SK-N-SH (cell line): Measurements from ENCODE around the gene CHRM4. TPM values are rescaled to one million over a fixed set of nuclear protein-coding genes. Genes with fewer than 3 reads are reported as not detected.
A peak's percentile ranks its signal among the peaks of the same experiment; 100 is the strongest.

Source experiments
- CTCF ChIA-PET: fragments of 300-600, 350-600 bp; formaldehyde crosslinking; extraction: SDS; loops from one replicate; lab custom pipeline; 2021; lab: Yijun Ruan, JAX
- POLR2A ChIA-PET: fragments of 350-600 bp; sonication (Branson Sonifier 250); formaldehyde crosslinking; extraction: SDS; loops from one replicate; lab custom pipeline; 2020; ENCODE audit warnings: antibody characterized with exemption, inconsistent platforms; lab: Yijun Ruan, JAX
- DNase-seq: peaks from one replicate; pipeline ENCODE4 v3.0.0; 2012
- H2AFZ ChIP-seq: fragments of 200-600 bp; sonication (generic); 2 replicates; pipeline ENCODE4 v1.8.1; 2016; ENCODE audit warnings: antibody characterized with exemption, mild to moderate bottlenecking, low read depth
- H3F3A ChIP-seq: fragments of 200-600 bp; sonication (generic); replicated peaks from 2 replicates; pipeline ENCODE3; 2016; ENCODE audit warnings: antibody characterized with exemption, mild to moderate bottlenecking; ENCODE audit not compliant: insufficient read depth
- H3K27ac ChIP-seq, 2 experiments: fragments of 200-500 bp in 1 of 2; fragments of 200-600 bp in 1 of 2; sonication (Bioruptor generic) in 1 of 2; sonication (generic), shearing (Covaris generic) in 1 of 2; 2 replicates each; pipeline versions ENCODE4 v1.5.1 to v1.6.1; 2014 to 2016; ENCODE audit warnings: low read depth in 2 of 2, inconsistent platforms in 1 of 2, low read length in 1 of 2, mild to moderate bottlenecking in 1 of 2, mixed read lengths in 1 of 2
- H3K27me3 ChIP-seq: fragments of 200-600 bp; sonication (generic), shearing (Covaris generic); 2 replicates; pipeline ENCODE4 v1.6.1; 2016; ENCODE audit warnings: mixed run types; ENCODE audit not compliant: insufficient read depth
- H3K36me3 ChIP-seq, 2 experiments: fragments of 200-500 bp in 1 of 2; fragments of 200-600 bp in 1 of 2; sonication (Bioruptor generic) in 1 of 2; sonication (generic) in 1 of 2; replicated peaks in 1 of 2; 2 replicates each; pipeline versions ENCODE3 to v1.5.1; 2014 to 2016; ENCODE audit warnings: low read length in 1 of 2, mild to moderate bottlenecking in 1 of 2; ENCODE audit not compliant: insufficient read depth in 2 of 2, control insufficient read depth in 1 of 2
- H3K4me1 ChIP-seq, 2 experiments: fragments of 200-500 bp in 1 of 2; fragments of 200-600 bp in 1 of 2; sonication (Bioruptor generic) in 1 of 2; sonication (generic), shearing (Covaris generic) in 1 of 2; 2 replicates each; pipeline versions ENCODE4 v1.5.1 to v1.6.1; 2014 to 2016; ENCODE audit warnings: low read depth in 1 of 2, low read length in 1 of 2, mixed run types in 1 of 2; ENCODE audit not compliant: insufficient read depth in 2 of 2, control insufficient read depth in 1 of 2
- H3K4me2 ChIP-seq: fragments of 200-600 bp; sonication (generic), shearing (Covaris generic); 2 replicates; pipeline ENCODE4 v1.6.1; 2017; ENCODE audit warnings: mixed run types
- H3K4me3 ChIP-seq, 2 experiments: fragments of 200-500 bp in 1 of 2; fragments of 200-600 bp in 1 of 2; sonication (Bioruptor generic) in 1 of 2; sonication (generic), shearing (Covaris generic) in 1 of 2; 2 replicates each; pipeline versions ENCODE4 v1.5.1 to v1.8.1; 2014 to 2016; ENCODE audit warnings: low read depth in 2 of 2, inconsistent platforms in 1 of 2, low read length in 1 of 2, mild to moderate bottlenecking in 1 of 2, mixed read lengths in 1 of 2, moderate library complexity in 1 of 2
- H3K79me2 ChIP-seq: fragments of 200-600 bp; sonication (generic); 2 replicates; pipeline ENCODE4 v1.8.1; 2017; ENCODE audit warnings: mild to moderate bottlenecking; ENCODE audit not compliant: insufficient read depth
- H3K9ac ChIP-seq: fragments of 200-600 bp; sonication (generic); 2 replicates; pipeline ENCODE4 v1.6.1; 2017; ENCODE audit warnings: mixed run types
- H3K9me2 ChIP-seq: fragments of 200-600 bp; sonication (generic); 2 replicates; pipeline ENCODE4 v1.6.1; 2017; ENCODE audit warnings: mixed run types
- H3K9me3 ChIP-seq: fragments of 200-600 bp; sonication (generic); 2 replicates; pipeline ENCODE4 v1.6.1; 2017; ENCODE audit warnings: mixed run types, mild to moderate bottlenecking, moderate library complexity
- H4K20me1 ChIP-seq: fragments of 200-600 bp; sonication (generic); 2 replicates; pipeline ENCODE4 v1.6.1; 2017; ENCODE audit warnings: mild to moderate bottlenecking, mixed run types; ENCODE audit not compliant: insufficient read depth
- EP300 ChIP-seq, 2 experiments: IDR thresholded peaks; 2 replicates each; pipeline versions ENCODE4 v1.4.0 to v1.6.1; 2012; ENCODE audit warnings: borderline replicate concordance in 1 of 2, low read depth in 1 of 2, low read length in 1 of 2
- EZH2phosphoT487 ChIP-seq: fragments of 200-600 bp; sonication (generic); IDR thresholded peaks from 2 replicates; pipeline ENCODE4 v1.6.1; 2017; ENCODE audit warnings: low read depth, mixed run types, mild to moderate bottlenecking, antibody characterized with exemption, moderate library complexity, borderline replicate concordance
- GATA2 ChIP-seq: sonication (generic); formaldehyde crosslinking; IDR thresholded peaks from 2 replicates; pipeline ENCODE4 v1.5.0; 2020; ENCODE audit warnings: mild to moderate bottlenecking, missing genetic modification reagents
- IRF3 ChIP-seq: fragments of 150-350 bp; IDR thresholded peaks from 2 replicates; pipeline ENCODE4 v1.6.1; 2016; ENCODE audit warnings: mild to moderate bottlenecking, low read depth, low read length
- MAX ChIP-seq: IDR thresholded peaks from 2 replicates; pipeline ENCODE4 v1.4.0; 2012; ENCODE audit warnings: low read depth
- MEF2A ChIP-seq: IDR thresholded peaks from 2 replicates; pipeline ENCODE4 v1.4.0; 2012; ENCODE audit warnings: low read depth, borderline replicate concordance
- MXI1 ChIP-seq: IDR thresholded peaks from 2 replicates; pipeline ENCODE4 v1.6.1; 2012; ENCODE audit warnings: mild to moderate bottlenecking, low read depth, low read length, improper control_type of control experiment
- POLR2AphosphoS5 ChIP-seq: IDR thresholded peaks from 2 replicates; pipeline ENCODE4 v1.6.1; 2012; ENCODE audit warnings: low read depth, low read length
- REST ChIP-seq: IDR thresholded peaks from 2 replicates; pipeline ENCODE4 v1.6.1; 2012; ENCODE audit warnings: mild to moderate bottlenecking, low read depth, low read length, moderate library complexity
- RXRA ChIP-seq: IDR thresholded peaks from 2 replicates; pipeline ENCODE4 v1.4.0; 2012; ENCODE audit warnings: low read depth, mild to moderate bottlenecking, borderline replicate concordance
- TAF1 ChIP-seq: IDR thresholded peaks from 2 replicates; pipeline ENCODE4 v1.6.1; 2012; ENCODE audit warnings: low read depth, mild to moderate bottlenecking, low read length, moderate library complexity, borderline replicate concordance
- USF1 ChIP-seq: IDR thresholded peaks from 2 replicates; pipeline ENCODE4 v1.4.0; 2012; ENCODE audit warnings: low read depth, borderline replicate concordance
- YY1 ChIP-seq: IDR thresholded peaks from 2 replicates; pipeline ENCODE4 v1.4.0; 2012; ENCODE audit warnings: low read depth, mild to moderate bottlenecking
- ZBTB33 ChIP-seq: IDR thresholded peaks from 2 replicates; pipeline ENCODE4 v1.4.0; 2012; ENCODE audit warnings: low read depth, borderline replicate concordance
- WGBS: methylation state at CpG from one replicate; pipeline ENCODE4 v1.1.6; 2017; ENCODE audit warnings: low lambda C conversion rate; 5-methylcytosine and 5-hydroxymethylcytosine counted together
- polyA plus RNA-seq, 3 experiments: library from polyadenylated mRNA; depleted of rRNA; stranded (reverse); fragments of >200 nt; gene quantifications; 2 replicates each; pipeline ENCODE4 v1.2.3, GENCODE V29; 2012
- TF ChIP-seq, protein P1 (sequence below): IDR thresholded peaks from 2 replicates; pipeline ENCODE4; 2012
- TF ChIP-seq, protein P2 (sequence below): fragments of 200-600 bp; sonication (generic); IDR thresholded peaks from 2 replicates; pipeline ENCODE4 v1.6.1; 2017; ENCODE audit warnings: antibody characterized with exemption, mild to moderate bottlenecking, moderate library complexity
- TF ChIP-seq, protein P3 (sequence below): fragments of 150-350 bp; IDR thresholded peaks from 2 replicates; pipeline ENCODE4 v1.6.1; 2017; ENCODE audit warnings: antibody characterized with exemption, low read length, low read depth, borderline replicate concordance

Gene CHRM4
- polyA plus RNA-seq, 1 of the 3 experiments (the other 2 are of a cell fraction) = 0.26 TPM

GRCh38 chr11:46392421-46393230 is 1.1 kb upstream of the CHRM4 start:
- Histone ChIP-seq H3K9me2 (no peaks in the 10 kb centered on the region), H3K9ac (no peak overlapping the region), H2AFZ (no peak overlapping the region), H3K4me3 (peak overlapping the region; percentile 52 to 60), H4K20me1 (peaks cover 18% of the 10 kb centered on the region), H3K9me3 (no peaks in the 10 kb centered on the region), H3K79me2 (no peaks in the 10 kb centered on the region), H3K27ac (no peak overlapping the region), H3K36me3 (peaks cover 0 to 6% of the 10 kb centered on the region in 2 experiments), H3F3A (peaks cover 17% of the 10 kb centered on the region), H3K27me3 (peaks cover 15% of the 10 kb centered on the region), H3K4me1 (peaks cover 0 to 27% of the 10 kb centered on the region in 2 experiments; a peak in 2 of 4 replicates), H3K4me2 (peak overlapping the region; percentile 94)
- DNase-seq = peak; percentile 80
- ChIA-PET CTCF (interaction anchor here (0.8 to 7.6 kb wide), 42 partner anchors 9 to 222 kb away, joined by 3 to 204 read pairs (median 5); partner anchors contain the start of genes AMBRA1, DGKZ and MDK), POLR2A (interaction anchor here (1.6 kb wide), 1 partner anchor 12 kb away, joined by 7 read pairs; the partner anchor contains the start of gene MDK)
- 31% methylated on average over 26 of the region's 71 CpGs for WGBS
- TF ChIP-seq IRF3 (no peak), POLR2AphosphoS5 (no peak), MEF2A (no peak), ZBTB33 (no peak), YY1 (0 out of 2 replicates have a peak, but pooled peaks have one; percentile 37), REST (peak; percentile 100), GATA2 (CRISPR knock-in tag) (no peak), MXI1 (0 out of 2 replicates have a peak, but pooled peaks have one; percentile 30), RXRA (no peak), EZH2phosphoT487 (no peak), MAX (peak; percentile 65; the same call in 1 of the 2 replicates), USF1 (no peak), EP300 (IDR thresholded peaks at IDR 0.05; ENCODE audit: borderline replicate concordance in 1 of 2, low read depth in 1 of 2, low read length in 1 of 2) (no peak), TAF1 (no peak)
- TF ChIP-seq, protein P1, sequence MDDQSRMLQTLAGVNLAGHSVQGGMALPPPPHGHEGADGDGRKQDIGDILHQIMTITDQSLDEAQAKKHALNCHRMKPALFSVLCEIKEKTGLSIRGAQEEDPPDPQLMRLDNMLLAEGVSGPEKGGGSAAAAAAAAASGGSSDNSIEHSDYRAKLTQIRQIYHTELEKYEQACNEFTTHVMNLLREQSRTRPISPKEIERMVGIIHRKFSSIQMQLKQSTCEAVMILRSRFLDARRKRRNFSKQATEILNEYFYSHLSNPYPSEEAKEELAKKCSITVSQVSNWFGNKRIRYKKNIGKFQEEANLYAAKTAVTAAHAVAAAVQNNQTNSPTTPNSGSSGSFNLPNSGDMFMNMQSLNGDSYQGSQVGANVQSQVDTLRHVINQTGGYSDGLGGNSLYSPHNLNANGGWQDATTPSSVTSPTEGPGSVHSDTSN = no peak; the same call in 1 of the 2 replicates
- TF ChIP-seq, protein P2, sequence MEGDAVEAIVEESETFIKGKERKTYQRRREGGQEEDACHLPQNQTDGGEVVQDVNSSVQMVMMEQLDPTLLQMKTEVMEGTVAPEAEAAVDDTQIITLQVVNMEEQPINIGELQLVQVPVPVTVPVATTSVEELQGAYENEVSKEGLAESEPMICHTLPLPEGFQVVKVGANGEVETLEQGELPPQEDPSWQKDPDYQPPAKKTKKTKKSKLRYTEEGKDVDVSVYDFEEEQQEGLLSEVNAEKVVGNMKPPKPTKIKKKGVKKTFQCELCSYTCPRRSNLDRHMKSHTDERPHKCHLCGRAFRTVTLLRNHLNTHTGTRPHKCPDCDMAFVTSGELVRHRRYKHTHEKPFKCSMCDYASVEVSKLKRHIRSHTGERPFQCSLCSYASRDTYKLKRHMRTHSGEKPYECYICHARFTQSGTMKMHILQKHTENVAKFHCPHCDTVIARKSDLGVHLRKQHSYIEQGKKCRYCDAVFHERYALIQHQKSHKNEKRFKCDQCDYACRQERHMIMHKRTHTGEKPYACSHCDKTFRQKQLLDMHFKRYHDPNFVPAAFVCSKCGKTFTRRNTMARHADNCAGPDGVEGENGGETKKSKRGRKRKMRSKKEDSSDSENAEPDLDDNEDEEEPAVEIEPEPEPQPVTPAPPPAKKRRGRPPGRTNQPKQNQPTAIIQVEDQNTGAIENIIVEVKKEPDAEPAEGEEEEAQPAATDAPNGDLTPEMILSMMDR = no peak
- TF ChIP-seq, protein P3, sequence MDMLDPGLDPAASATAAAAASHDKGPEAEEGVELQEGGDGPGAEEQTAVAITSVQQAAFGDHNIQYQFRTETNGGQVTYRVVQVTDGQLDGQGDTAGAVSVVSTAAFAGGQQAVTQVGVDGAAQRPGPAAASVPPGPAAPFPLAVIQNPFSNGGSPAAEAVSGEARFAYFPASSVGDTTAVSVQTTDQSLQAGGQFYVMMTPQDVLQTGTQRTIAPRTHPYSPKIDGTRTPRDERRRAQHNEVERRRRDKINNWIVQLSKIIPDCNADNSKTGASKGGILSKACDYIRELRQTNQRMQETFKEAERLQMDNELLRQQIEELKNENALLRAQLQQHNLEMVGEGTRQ = no peak
